Lung (tissue), 12 donors: ENCODE data around the gene APBB3. TPM values are rescaled to one million over a fixed set of nuclear protein-coding genes. Genes with fewer than 3 reads are reported as not detected.
A peak's percentile ranks its signal among the peaks of the same experiment; 100 is the strongest.
"Not testable (repeated sequence)": the region's sequence is repeated elsewhere in the genome, so short reads cannot be mapped to it uniquely, and the experiment has no call there.

Source experiments
- ATAC-seq: fragments of 200-7000 bp; cut with Tn5 transposase; one replicate; pipeline ENCODE4 v1.9.1; 2020; ENCODE audit warnings: moderate number of reproducible peaks; ENCODE audit not compliant: insufficient read depth, low FRiP score
- DNase-seq, 3 donors: peaks; one replicate each; pipeline ENCODE4 v3.0.0-alpha.2; 2013 to 2017
- H3K27ac ChIP-seq, 2 donors: one replicate each; pipeline ENCODE4 v1.5.1; 2013; ENCODE audit warnings: mild to moderate bottlenecking in 2 of 2, moderate library complexity in 2 of 2, control low read depth in 1 of 2, inconsistent platforms in 1 of 2, low read depth in 1 of 2, low read length in 1 of 2
- H3K27me3 ChIP-seq, 3 donors: one replicate each; pipeline ENCODE4 v1.5.1; 2013; ENCODE audit warnings: low read length in 2 of 3; ENCODE audit not compliant: control insufficient read depth in 3 of 3, insufficient read depth in 3 of 3
- H3K36me3 ChIP-seq, 4 donors: one replicate each; pipeline ENCODE4 v1.5.1; 2013; ENCODE audit warnings: low read length in 4 of 4, mild to moderate bottlenecking in 1 of 4, moderate library complexity in 1 of 4; ENCODE audit not compliant: control insufficient read depth in 4 of 4, insufficient read depth in 4 of 4
- H3K4me1 ChIP-seq, 5 donors: one replicate each; pipeline ENCODE4 v1.5.1; 2013; ENCODE audit warnings: low read length in 5 of 5, mild to moderate bottlenecking in 2 of 5, moderate library complexity in 1 of 5; ENCODE audit not compliant: control insufficient read depth in 5 of 5, insufficient read depth in 5 of 5
- H3K4me3 ChIP-seq: one replicate; pipeline ENCODE4 v1.5.1; 2013; ENCODE audit warnings: mild to moderate bottlenecking, control low read depth, moderate library complexity
- H3K9ac ChIP-seq, 2 donors: one replicate each; pipeline ENCODE4 v1.5.1; 2013; ENCODE audit warnings: low read length in 2 of 2, control low read depth in 1 of 2; ENCODE audit not compliant: insufficient read depth in 1 of 2
- H3K9me3 ChIP-seq, 4 donors: one replicate each; pipeline ENCODE4 v1.5.1; 2013; ENCODE audit warnings: low read length in 3 of 4, mild to moderate bottlenecking in 1 of 4, moderate library complexity in 1 of 4; ENCODE audit not compliant: control insufficient read depth in 4 of 4, insufficient read depth in 3 of 4
- WGBS, 2 donors: extraction: QIAGEN DNeasy Blood & Tissue Kit; methylation state at CpG; one replicate each; pipeline ENCODE4 v1.1.7; 2013; 5-methylcytosine and 5-hydroxymethylcytosine counted together
- polyA plus RNA-seq, 2 donors: library from polyadenylated mRNA; stranded (reverse); fragments of 200-250 nt; gene quantifications; one replicate each; pipeline ENCODE4 v1.2.1, GENCODE V29; 2013
- total RNA-seq, 2 donors: library from RNA; depleted of rRNA in 1 of 2; stranded (reverse); fragments of >200 nt in 1 of 2; gene quantifications; one replicate each; pipeline ENCODE4 v1.2.1, GENCODE V29; 2014 to 2021
- TF ChIP-seq, protein P1 (sequence below): IDR thresholded peaks from 2 replicates; pipeline ENCODE4 v1.5.1; 2012; ENCODE audit warnings: mild to moderate bottlenecking; ENCODE audit errors: control extremely low read depth, extremely low read depth
- donor health status: control.
- donor health status: control.
- donor health status: Bipolar disorder and iron deficiency.
- donor health status: healthy.
- donor health status: DM: yes; HTN: yes; CAD: no.

APBB3 gene
- total and polyA plus RNA-seq, 4 donors, result 24.7 to 36.1 (median 28.6) TPM

- DNase-seq, result no peak
Measured at GRCh38 chr5:140608722-140609121, 44.3 kb upstream of the APBB3 start.

GRCh38 chr5:140607031-140607430 is 42.6 kb upstream of the APBB3 start:
- H3K27ac ChIP-seq, result no peak overlapping the region
- 41 to 64% methylated on average over 2 of the region's 2 CpGs for WGBS, 2 donors
- no peaks in the 10 kb centered on the region for H3K27me3 ChIP-seq
- no peaks in the 10 kb centered on the region for H3K36me3 ChIP-seq
- peaks cover 0 to 2% (median 0%) of the 10 kb centered on the region in 5 donors for H3K4me1 ChIP-seq
- H3K9me3 ChIP-seq, result no peaks in the 10 kb centered on the region
- TF ChIP-seq, protein P1, sequence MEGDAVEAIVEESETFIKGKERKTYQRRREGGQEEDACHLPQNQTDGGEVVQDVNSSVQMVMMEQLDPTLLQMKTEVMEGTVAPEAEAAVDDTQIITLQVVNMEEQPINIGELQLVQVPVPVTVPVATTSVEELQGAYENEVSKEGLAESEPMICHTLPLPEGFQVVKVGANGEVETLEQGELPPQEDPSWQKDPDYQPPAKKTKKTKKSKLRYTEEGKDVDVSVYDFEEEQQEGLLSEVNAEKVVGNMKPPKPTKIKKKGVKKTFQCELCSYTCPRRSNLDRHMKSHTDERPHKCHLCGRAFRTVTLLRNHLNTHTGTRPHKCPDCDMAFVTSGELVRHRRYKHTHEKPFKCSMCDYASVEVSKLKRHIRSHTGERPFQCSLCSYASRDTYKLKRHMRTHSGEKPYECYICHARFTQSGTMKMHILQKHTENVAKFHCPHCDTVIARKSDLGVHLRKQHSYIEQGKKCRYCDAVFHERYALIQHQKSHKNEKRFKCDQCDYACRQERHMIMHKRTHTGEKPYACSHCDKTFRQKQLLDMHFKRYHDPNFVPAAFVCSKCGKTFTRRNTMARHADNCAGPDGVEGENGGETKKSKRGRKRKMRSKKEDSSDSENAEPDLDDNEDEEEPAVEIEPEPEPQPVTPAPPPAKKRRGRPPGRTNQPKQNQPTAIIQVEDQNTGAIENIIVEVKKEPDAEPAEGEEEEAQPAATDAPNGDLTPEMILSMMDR, result no peak
- H3K4me3 ChIP-seq, result no peak overlapping the region
- DNase-seq, result no peak
- no peak for ATAC-seq
- H3K9ac ChIP-seq, result no peak overlapping the region

More at GRCh38 chr5:140608722-140609121, 44.3 kb upstream of the APBB3 start:
- no peaks in the 10 kb centered on the region for H3K9me3 ChIP-seq
- no peak overlapping the region for H3K9ac ChIP-seq
- H3K27ac ChIP-seq, result peak overlapping the region in 1 of 2 donors; percentile 86
- ATAC-seq, result no peak
- H3K4me1 ChIP-seq, result peaks cover 0 to 2% (median 0%) of the 10 kb centered on the region in 5 donors
- no peaks in the 10 kb centered on the region for H3K27me3 ChIP-seq
- TF ChIP-seq, protein P1, result no peak
- no peak overlapping the region for H3K4me3 ChIP-seq
- no peaks in the 10 kb centered on the region for H3K36me3 ChIP-seq

GRCh38 chr5:140605879-140606278 is 41.5 kb upstream of the APBB3 start:
- Histone ChIP-seq H3K27ac (no peak overlapping the region), H3K4me1 (peaks cover 0 to 1% (median 0%) of the 10 kb centered on the region in 5 donors), H3K36me3 (no peaks in the 10 kb centered on the region), H3K9ac (no peak overlapping the region), H3K27me3 (no peaks in the 10 kb centered on the region), H3K4me3 (no peak overlapping the region), H3K9me3 (no peaks in the 10 kb centered on the region)
- 65 to 83% methylated on average over 3 of the region's 3 CpGs for WGBS, 2 donors
- TF ChIP-seq, protein P1, result no peak
- no peak for ATAC-seq
- DNase-seq, result no peak

- DNase-seq, result no peak
- Histone ChIP-seq H3K9me3 (no peaks in the 10 kb centered on the region), H3K36me3 (no peaks in the 10 kb centered on the region), H3K4me1 (no peaks in the 10 kb centered on the region), H3K4me3 (no peak overlapping the region), H3K27me3 (no peaks in the 10 kb centered on the region), H3K27ac (no peak overlapping the region), H3K9ac (no peak overlapping the region)
- TF ChIP-seq, protein P1, result no peak
- ATAC-seq, result no peak
- 94 to 98% methylated on average over 2 of the region's 2 CpGs for WGBS, 2 donors
Measured at GRCh38 chr5:140603734-140604133, 39.3 kb upstream of the APBB3 start.

DNA sequence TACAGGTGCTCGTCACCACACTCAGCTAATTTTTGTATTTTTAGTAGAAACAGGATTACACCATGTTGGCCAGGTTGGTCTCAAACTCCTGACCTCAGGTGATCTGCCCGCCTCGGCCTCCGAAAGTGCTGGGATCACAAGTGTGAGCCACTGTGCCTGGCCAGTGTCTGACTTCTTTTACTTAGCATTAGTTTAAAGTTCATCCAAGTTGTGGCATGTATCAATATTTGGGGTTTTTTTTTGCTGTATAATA is 39.0 kb upstream of the APBB3 start:
- H3K27me3 ChIP-seq, H3K9ac ChIP-seq, H3K36me3 ChIP-seq, H3K27ac ChIP-seq, H3K4me1 ChIP-seq, H3K4me3 ChIP-seq, DNase-seq, H3K9me3 ChIP-seq, ATAC-seq: not testable (repeated sequence)
- 94 to 97% methylated on average over 4 of the region's 4 CpGs for WGBS, 2 donors
